Liver (tissue), 3 donors: Measurements from ENCODE around the gene IDH3B.
"Not testable (repeated sequence)": the region's sequence is repeated elsewhere in the genome, so short reads cannot be mapped to it uniquely, and the experiment has no call there.

ENCODE experiments used
- ATF3 ChIP-seq: IDR thresholded peaks from 2 replicates; pipeline ENCODE4 v1.6.1; 2016; ENCODE audit warnings: antibody characterized with exemption
- CTCF ChIP-seq: fragments of 150-350 bp; IDR thresholded peaks from 2 replicates; pipeline ENCODE4 v1.5.1; 2017; ENCODE audit warnings: improper control_type of control experiment, low read depth, low read length; ENCODE audit not compliant: missing input control
- FOXA1 ChIP-seq: IDR thresholded peaks from 2 replicates; pipeline ENCODE4 v1.6.1; 2016; ENCODE audit warnings: antibody characterized with exemption
- HNF4A ChIP-seq, 2 donors: conservative IDR thresholded peaks; 2 replicates each; pipeline ENCODE4 v1.6.1; 2016; ENCODE audit warnings: antibody characterized with exemption in 2 of 2, mild to moderate bottlenecking in 2 of 2
- MAX ChIP-seq: IDR thresholded peaks from 2 replicates; pipeline ENCODE4 v1.6.1; 2016; ENCODE audit warnings: antibody characterized with exemption
- NR2F2 ChIP-seq: IDR thresholded peaks from 2 replicates; pipeline ENCODE4 v1.6.1; 2016; ENCODE audit warnings: antibody characterized with exemption
- RAD21 ChIP-seq, 2 donors: IDR thresholded peaks; 2 replicates each; pipeline ENCODE4 v1.6.1; 2016; ENCODE audit warnings: antibody characterized with exemption in 2 of 2, mild to moderate bottlenecking in 2 of 2
- RXRA ChIP-seq, 2 donors: IDR thresholded peaks; 2 replicates each; pipeline ENCODE4 v1.6.1; 2017 to 2018; ENCODE audit warnings: antibody characterized with exemption in 2 of 2, mild to moderate bottlenecking in 1 of 2
- SP1 ChIP-seq: IDR thresholded peaks from 2 replicates; pipeline ENCODE4 v1.6.1; 2018; ENCODE audit warnings: antibody characterized with exemption, mild to moderate bottlenecking
- TAF1 ChIP-seq: conservative IDR thresholded peaks from 2 replicates; pipeline ENCODE4 v1.6.1; 2016; ENCODE audit warnings: antibody characterized with exemption, mild to moderate bottlenecking
- YY1 ChIP-seq: IDR thresholded peaks from 2 replicates; pipeline ENCODE4 v1.6.1; 2016; ENCODE audit warnings: antibody characterized with exemption, mild to moderate bottlenecking
- ZBTB33 ChIP-seq: IDR thresholded peaks from 2 replicates; pipeline ENCODE4 v1.6.1; 2016; ENCODE audit warnings: antibody characterized with exemption
- donor health status: healthy.
- donor health status: healthy.

GRCh38 chr20:2682040-2682439 lies 18.0 kb upstream of the IDH3B start:
- TF ChIP-seq HNF4A (conservative IDR thresholded peaks at IDR 0.05); SP1; CTCF; YY1; RAD21 (IDR thresholded peaks at IDR 0.05); TAF1; RXRA (IDR thresholded peaks at IDR 0.05); FOXA1; NR2F2; MAX; ATF3; ZBTB33: not testable (repeated sequence)
